Measurements from ENCODE around the gene MTARC2. TPM values are rescaled to one million over a fixed set of nuclear protein-coding genes. Genes with fewer than 3 reads are reported as not detected.

MTARC2 gene
- total and polyA plus RNA-seq, 8 donors = 7.3 to 83.4 (median 20.9) TPM

DNA sequence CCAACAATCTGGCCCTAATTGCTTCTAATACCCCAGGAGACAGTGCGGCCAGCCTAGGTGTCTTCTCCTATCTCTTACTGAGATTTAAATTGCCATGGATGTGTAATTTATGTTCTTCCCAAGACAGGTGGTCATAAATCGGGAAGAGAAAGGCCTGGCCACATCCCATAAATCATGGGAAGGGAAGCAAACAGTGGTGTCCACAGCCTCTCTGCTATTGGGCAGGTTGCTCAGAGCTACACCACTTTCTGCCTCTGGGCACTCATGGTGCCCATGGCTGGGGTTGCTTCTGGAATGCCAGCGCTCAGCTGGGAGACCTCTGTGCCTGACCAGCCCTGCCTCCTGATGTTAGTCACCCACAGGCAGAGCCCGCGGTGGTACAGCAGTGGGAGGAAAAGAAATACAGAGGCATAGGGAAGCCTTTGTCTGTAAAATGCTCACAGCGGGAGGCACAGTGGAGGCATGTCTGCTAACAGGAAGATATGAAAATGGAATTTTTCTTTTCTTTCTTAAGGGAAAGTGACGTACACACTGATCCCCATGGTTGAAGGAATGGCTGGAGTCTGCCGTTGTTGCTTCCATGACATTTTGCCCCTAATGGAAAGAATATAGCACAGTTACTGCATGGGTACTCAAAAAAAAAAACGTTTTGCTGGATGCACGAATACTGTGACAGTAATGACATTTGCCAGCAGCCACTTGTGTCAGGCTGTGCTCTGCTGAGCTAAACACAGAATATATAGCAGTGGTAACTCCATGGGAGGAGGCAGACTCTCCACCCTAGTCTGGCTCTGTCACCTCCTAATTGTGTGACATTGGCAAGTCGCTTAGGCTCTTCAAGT is 60.4 kb downstream of the MTARC2 start:
- DNase-seq = no peak
- peaks cover 0 to 14% (median 2%) of the 10 kb centered on the region in 4 donors for H3K4me1 ChIP-seq
- TF ChIP-seq POLR2A (IDR thresholded peaks at IDR 0.05) (no peak), EP300 (IDR thresholded peaks at IDR 0.05) (no peak), POLR2AphosphoS5 (IDR thresholded peaks at IDR 0.05) (no peak)
- TF ChIP-seq, protein P1, sequence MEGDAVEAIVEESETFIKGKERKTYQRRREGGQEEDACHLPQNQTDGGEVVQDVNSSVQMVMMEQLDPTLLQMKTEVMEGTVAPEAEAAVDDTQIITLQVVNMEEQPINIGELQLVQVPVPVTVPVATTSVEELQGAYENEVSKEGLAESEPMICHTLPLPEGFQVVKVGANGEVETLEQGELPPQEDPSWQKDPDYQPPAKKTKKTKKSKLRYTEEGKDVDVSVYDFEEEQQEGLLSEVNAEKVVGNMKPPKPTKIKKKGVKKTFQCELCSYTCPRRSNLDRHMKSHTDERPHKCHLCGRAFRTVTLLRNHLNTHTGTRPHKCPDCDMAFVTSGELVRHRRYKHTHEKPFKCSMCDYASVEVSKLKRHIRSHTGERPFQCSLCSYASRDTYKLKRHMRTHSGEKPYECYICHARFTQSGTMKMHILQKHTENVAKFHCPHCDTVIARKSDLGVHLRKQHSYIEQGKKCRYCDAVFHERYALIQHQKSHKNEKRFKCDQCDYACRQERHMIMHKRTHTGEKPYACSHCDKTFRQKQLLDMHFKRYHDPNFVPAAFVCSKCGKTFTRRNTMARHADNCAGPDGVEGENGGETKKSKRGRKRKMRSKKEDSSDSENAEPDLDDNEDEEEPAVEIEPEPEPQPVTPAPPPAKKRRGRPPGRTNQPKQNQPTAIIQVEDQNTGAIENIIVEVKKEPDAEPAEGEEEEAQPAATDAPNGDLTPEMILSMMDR (IDR thresholded peaks at IDR 0.05) = no peak
- no peaks in the 10 kb centered on the region for H3K9me3 ChIP-seq
- WGBS, 5 donors = 82 to 86% (median 83%) methylated on average over 11 of the region's 11 CpGs
- H3K4me3 ChIP-seq = no peak overlapping the region
- H3K36me3 ChIP-seq = peaks cover 0 to 19% (median 3%) of the 10 kb centered on the region in 4 donors
- intact Hi-C loops (cut with DNase I; ENCODE audit: low total_unique reads) = no loop called here
- no peak overlapping the region for H3K27ac ChIP-seq
- no peaks in the 10 kb centered on the region for H3K27me3 ChIP-seq

GRCh38 chr1:220809187-220809550 is 61.0 kb downstream of the MTARC2 start:
- Histone ChIP-seq H3K4me3 (no peak overlapping the region), H3K27ac (no peak overlapping the region), H3K27me3 (no peaks in the 10 kb centered on the region), H3K9me3 (no peaks in the 10 kb centered on the region), H3K4me1 (peaks cover 0 to 8% (median 2%) of the 10 kb centered on the region in 4 donors), H3K36me3 (peaks cover 0 to 23% (median 5%) of the 10 kb centered on the region in 4 donors)
- no peak for DNase-seq
- intact Hi-C loops (cut with DNase I; ENCODE audit: low total_unique reads) = no loop called here
- TF ChIP-seq POLR2AphosphoS5 (IDR thresholded peaks at IDR 0.05) (no peak), POLR2A (IDR thresholded peaks at IDR 0.05) (no peak), EP300 (IDR thresholded peaks at IDR 0.05) (no peak)
- TF ChIP-seq, protein P1 (IDR thresholded peaks at IDR 0.05) = no peak
- 84 to 96% (median 92%) methylated on average over 6 of the region's 6 CpGs for WGBS, 5 donors

- Histone ChIP-seq H3K36me3 (peaks cover 0 to 23% (median 5%) of the 10 kb centered on the region in 4 donors), H3K9me3 (no peaks in the 10 kb centered on the region), H3K4me3 (no peak overlapping the region), H3K4me1 (peaks cover 0 to 8% (median 2%) of the 10 kb centered on the region in 4 donors), H3K27me3 (no peaks in the 10 kb centered on the region), H3K27ac (no peak overlapping the region)
- 82 to 87% (median 83%) methylated on average over 8 of the region's 8 CpGs for WGBS, 5 donors
- intact Hi-C loops (cut with DNase I; ENCODE audit: low total_unique reads) = no loop called here
- DNase-seq = no peak
- TF ChIP-seq EP300 (IDR thresholded peaks at IDR 0.05) (no peak), POLR2AphosphoS5 (IDR thresholded peaks at IDR 0.05) (no peak), POLR2A (IDR thresholded peaks at IDR 0.05) (no peak)
- TF ChIP-seq, protein P1 (IDR thresholded peaks at IDR 0.05) = no peak
Measured at GRCh38 chr1:220809704-220810103, 61.6 kb downstream of the MTARC2 start.

DNA sequence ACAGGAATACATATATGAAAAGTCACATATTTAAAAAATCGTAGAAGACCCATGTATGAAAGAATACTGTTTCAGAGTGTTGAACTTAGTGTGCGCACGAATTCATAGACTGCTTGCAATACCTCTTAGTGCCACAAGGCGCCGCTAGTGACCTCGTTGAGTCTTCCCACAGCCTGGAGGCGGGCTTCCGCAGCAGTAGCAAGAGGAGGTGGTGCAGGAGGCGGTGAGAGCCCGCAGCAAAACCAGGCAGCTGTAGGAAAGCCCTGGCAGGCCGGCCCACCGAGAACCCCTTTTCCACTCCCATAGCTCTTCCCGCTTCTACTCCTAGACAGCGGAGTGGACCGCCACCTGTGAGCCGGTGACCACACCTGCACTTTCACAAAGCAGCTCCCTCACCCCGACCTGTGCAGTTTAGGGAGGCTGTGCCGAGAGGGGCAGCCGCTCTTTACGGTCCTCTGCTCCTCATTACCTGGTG is 62.1 kb downstream of the MTARC2 start:
- peak; percentile 70 to 93 for DNase-seq
- no peaks in the 10 kb centered on the region for H3K9me3 ChIP-seq
- whole genome bisulfite sequencing, 5 donors = 32 to 47% (median 43%) methylated on average over 19 to 20 of the region's 20 CpGs
- intact Hi-C loops (cut with DNase I; ENCODE audit: low total_unique reads) = no loop called here
- peaks cover 0 to 20% (median 5%) of the 10 kb centered on the region in 4 donors for H3K36me3 ChIP-seq
- peaks cover 0 to 8% (median 2%) of the 10 kb centered on the region in 4 donors for H3K4me1 ChIP-seq
- H3K4me3 ChIP-seq = peak overlapping the region in 1 of 4 donors; percentile 14
- TF ChIP-seq POLR2A (IDR thresholded peaks at IDR 0.05) (no peak), EP300 (IDR thresholded peaks at IDR 0.05) (no peak), POLR2AphosphoS5 (IDR thresholded peaks at IDR 0.05) (peak in 1 of 3 donors; percentile 35)
- TF ChIP-seq, protein P1 (IDR thresholded peaks at IDR 0.05) = peak in 5 of 7 experiments; percentile 37 to 91 (median 85)
- no peak overlapping the region for H3K27ac ChIP-seq
- H3K27me3 ChIP-seq = no peaks in the 10 kb centered on the region

Data from stomach (tissue), 9 donors.